ENCODE data around the gene SLC27A3. TPM values are rescaled to one million over a fixed set of nuclear protein-coding genes. Genes with fewer than 3 reads are reported as not detected.
"Not testable (repeated sequence)": the region's sequence is repeated elsewhere in the genome, so short reads cannot be mapped to it uniquely, and the experiment has no call there.

SLC27A3 gene
- total RNA-seq, 1 experiment from 2014 or later: 0.74 TPM

DNA sequence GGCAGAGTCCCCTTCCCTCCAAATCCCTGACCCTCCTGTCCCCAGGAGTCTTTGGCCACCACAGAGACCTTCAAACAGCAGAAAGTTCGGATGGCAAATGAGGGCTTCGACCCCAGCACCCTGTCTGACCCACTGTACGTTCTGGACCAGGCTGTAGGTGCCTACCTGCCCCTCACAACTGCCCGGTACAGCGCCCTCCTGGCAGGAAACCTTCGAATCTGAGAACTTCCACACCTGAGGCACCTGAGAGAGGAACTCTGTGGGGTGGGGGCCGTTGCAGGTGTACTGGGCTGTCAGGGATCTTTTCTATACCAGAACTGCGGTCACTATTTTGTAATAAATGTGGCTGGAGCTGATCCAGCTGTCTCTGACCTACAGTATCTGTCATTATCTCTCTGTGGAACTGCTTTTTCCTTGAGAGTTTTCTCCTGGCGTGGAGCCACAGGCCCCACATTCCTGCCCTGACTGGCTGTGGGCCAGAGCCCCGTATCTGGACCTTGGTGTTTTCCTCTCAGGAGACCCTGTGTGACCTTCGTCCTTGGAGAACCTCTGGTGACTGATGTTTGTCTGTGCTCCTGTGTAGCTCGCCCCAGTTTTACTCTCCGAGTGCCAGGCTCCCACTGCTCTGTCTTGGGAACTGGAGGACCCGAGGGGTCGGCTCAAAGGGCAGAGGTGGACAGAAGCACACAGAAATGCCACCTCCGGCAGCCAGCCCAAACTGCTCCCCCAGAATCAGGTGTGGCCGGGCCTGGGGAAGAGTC lies 4.8 kb downstream of the SLC27A3 start:
- no peak for DNase-seq (ENCODE audit: low read depth)

DNA sequence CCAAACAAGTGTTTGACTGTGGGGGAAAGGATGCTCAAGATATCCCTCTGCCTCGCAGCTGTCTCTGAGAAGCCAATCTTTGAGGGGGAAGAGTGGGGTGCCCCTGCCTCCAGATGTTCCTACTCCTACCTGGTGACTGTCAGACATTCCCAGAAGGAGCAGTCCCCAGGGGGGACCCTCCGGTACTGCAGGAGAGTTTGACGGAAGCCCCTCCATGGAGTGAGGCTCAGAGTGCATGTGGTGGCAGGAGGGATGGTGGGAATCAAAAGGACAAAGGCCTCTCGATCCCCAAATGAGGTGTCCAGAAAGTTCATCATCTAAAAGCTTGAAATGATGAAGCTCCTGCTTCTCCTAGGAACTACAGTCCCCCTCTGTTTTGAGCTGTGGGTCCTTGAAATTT lies 5.3 kb downstream of the SLC27A3 start:
- DNase-seq (ENCODE audit: low read depth): no peak

DNA sequence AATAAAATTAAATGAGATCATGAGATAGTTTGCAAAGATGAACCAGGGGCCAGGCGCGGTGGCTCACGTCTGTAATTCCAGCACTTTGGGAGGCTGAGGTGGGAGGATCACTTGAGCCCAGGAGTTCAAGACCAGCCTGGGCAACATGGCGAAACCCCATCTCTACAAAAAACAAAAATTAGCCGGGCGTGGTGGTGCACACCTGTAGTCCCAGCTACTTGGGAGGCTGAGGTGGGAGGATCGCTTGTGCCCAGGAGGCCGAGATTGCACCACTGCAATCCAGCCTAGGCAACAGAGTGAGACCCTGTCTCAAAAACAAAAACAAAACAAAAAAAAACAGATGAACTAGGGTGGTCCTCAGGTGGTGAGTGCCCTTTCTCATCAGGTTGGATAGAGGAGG lies 7.4 kb downstream of the SLC27A3 start:
- DNase-seq (ENCODE audit: low read depth): not testable (repeated sequence)

DNA sequence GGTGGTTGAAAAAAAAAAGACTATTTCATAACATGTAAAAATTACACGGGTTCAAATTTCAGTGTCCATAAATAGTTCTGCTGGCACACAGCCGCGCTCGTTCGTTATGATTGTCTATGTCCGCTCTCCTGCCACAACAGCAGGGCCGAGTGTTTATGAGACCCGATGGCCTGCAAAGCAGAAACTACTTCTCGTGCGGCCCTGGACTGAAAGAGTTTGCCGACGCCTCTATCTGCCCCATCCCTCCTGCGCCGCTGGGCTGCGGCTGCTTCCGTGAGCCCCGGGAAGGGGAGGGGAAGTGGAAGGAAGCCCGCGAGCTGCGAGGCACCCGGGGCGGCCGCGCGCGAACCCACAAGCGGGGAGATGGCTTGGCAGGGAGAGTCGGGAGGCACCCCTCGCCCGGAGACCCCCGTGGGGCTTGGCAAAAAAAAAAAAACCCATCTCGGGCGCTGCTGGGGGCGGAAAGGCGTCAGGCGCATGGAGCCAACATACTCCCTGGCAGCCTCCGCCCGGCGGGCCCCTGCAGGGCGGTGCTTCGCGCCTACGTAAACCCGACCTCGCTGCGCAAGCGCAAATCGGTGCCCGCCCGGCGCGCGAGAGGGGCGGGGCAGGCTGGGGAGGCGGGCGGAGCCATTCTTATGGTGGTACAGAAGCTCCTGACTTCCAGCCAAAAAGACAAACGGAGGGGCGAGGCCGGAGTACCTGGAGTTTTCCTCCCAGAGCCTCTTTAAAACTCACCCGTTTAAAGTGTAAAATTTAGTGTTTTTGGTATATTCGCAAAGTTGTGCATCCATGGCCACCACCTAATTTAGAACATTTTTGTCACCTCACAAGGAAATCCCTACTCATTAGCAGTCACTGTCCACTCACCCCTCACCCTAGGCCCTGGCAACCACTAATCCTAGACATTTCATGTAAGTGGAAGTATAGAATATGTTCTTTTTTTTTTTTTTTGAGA lies 8.3 kb downstream of the SLC27A3 start:
- DNase-seq (ENCODE audit: low read depth): peak; percentile 86

DNA sequence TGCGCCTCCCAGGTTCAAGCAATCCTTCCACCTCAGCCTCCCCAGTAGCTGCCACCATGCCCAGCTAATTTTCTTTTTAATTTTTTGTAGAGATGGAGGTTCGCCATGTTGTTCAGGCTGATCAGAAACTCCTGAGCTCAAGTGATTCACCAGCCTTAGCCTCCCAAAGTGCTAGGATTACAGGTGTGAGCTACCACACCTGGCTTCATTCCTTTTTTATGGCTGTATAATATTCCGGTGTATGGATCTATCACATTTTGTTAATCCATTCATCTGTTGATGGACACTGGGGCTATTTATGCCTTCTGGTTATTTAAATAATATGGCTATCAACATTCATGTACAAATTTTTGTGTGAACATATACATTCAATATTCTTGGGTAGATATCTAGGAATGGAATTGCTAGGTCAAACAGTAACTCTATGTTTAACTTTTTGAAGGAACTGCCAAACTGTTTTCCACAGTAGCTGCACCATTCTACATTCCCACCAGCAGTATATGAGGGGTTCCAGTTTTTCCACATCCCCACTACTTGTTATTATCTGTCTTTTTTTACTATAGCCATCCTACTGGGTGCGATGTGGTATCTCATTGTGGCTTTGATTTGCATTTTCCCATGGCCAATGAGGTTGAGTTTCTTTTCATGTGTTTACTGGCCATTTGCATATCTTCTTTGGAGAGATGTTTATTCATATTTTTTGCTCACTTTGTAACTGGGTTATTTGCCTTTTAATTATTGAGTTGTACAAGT lies 11.0 kb downstream of the SLC27A3 start:
- DNase-seq (ENCODE audit: low read depth): no peak

DNA sequence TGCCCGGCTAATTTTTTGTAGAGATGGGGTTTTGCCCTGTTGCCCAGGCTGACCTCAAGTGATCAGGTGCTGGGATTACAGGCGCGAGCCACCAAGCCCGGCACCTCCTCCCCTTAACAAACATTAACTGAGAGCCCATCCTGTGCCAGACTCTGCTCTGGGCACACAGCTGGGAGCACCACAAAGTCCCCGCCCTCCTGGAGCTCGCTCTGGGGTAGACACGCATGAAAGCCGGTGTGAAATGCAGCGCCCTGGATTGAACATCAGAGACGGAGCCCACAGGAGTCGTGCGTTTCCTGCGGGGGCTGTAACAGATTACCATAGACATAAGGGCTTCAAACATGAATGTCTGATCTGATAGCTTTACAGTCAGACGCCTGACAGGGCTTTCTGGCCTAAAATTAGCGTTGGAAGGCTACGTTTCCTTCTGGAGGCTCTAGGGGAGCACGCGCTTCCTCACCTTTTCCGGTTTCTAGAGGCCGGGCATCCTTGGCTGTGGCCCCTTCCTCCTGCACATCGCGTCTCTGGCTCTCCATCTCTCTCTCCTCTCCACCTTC lies 14.3 kb downstream of the SLC27A3 start:
- DNase-seq (ENCODE audit: low read depth): no peak

DNA sequence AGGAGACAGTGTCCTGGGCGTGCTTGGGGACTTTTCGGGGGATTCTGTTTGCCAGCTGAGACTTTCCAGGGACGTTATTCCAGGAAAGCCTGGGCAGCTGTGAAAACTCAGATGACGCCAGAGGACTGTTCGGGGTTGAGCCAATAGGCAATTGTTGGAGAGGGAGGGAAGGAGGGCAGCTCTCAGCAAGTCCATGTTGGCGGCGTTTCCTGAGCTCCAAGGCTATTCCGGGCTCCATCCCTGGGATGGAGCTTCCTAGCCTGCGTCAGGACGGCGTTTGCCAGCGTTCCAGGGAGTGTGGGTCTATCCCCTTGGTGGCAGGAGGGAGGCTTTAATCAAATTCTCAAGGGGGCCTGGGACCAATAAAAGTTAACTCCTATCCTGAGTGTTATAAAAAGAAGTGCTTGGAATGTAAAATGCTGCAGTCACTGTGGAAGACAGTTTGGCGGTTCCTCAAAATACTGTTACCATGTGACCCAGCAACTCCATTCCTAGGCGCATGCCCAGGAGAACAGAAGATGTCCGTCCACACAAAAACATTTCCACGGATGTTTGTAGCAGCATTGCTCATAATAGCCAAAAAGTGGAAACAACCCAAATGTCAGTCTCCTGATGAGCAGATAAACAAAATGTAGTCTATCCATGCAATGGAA lies 15.2 kb downstream of the SLC27A3 start:
- DNase-seq (ENCODE audit: low read depth): no peak

DNA sequence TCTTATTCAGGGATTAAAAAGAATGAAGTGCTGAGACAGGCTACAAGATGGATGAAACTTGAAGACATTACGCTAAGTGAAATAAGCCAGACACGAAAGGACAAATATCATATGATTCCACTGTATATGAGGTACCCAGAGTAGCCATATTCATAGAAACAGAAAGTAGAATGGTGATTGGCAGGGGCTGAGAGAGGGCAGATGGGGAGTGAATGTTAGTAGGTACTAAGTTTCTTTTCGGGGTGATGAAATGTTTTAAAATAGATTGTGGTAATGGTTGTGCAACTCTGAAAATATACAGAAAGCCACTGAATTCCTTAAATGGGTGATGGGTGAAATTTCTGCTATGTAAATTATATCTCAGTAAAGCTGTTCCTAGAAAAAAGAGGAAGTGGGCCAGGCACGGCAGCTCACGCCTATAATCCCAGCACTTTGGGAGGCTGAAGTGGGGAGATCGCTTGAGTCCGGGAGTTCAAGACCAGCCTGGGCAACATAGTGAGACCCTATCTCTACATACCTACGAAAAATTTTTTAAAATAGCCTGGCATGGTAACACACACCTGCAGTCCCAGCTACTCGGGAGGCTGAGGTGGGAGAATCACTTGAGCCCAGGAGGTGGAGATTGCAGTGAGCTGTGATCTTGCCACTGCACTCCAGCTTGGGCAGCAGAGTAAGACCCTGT lies 15.9 kb downstream of the SLC27A3 start:
- peak; percentile 69 for DNase-seq (ENCODE audit: low read depth)

DNA sequence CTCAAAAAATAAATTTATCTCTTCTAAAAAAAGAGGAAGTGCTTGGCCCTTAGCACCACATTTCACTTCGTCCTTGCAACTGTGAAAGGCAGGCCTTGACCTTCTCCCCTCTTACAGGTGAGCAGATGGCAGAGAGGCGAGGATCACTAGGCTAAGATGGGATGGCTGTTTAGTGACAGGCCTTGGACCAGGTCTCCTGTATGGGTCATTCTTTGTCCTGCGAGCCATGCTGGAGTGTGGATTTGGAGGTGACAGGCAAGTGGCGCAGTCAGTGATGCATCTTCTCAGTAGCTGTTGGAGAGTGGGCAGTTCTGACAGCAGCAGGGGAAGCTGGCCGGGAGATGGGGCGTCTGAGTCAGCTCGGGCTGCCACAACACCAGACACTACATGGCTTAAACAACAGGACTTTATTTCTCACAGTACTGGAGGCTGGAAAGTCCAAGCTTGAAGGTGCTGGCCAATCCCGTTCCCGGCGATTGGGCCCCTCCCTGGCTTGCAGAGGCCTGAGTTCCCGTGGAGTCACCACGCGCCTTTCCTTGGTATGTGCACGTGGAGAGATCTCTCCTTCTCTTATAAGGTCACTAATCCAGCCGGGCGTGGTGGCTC lies 16.5 kb downstream of the SLC27A3 start:
- peak; percentile 78 for DNase-seq (ENCODE audit: low read depth)

DNA sequence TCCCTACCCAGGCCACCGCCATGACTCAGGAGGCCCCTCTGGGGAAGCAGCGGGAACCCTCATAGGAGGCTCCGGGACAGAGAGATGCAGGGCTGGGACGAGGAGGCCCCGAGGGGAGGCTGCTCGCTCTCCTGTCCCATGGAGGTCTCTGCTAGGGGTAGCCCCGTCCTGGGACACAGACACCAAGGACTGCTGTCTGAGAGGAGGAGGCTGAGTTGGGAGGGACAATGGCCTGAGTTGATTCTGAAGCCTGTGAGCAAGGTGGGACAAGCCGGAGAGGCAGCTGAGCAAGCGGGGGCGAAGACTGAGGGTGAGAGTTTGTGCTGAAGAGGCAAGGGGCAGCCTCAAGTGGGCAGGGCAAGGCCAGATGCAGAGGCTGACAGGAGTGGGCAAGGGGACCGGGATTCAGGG lies 17.4 kb downstream of the SLC27A3 start:
- DNase-seq (ENCODE audit: low read depth): no peak

DNA sequence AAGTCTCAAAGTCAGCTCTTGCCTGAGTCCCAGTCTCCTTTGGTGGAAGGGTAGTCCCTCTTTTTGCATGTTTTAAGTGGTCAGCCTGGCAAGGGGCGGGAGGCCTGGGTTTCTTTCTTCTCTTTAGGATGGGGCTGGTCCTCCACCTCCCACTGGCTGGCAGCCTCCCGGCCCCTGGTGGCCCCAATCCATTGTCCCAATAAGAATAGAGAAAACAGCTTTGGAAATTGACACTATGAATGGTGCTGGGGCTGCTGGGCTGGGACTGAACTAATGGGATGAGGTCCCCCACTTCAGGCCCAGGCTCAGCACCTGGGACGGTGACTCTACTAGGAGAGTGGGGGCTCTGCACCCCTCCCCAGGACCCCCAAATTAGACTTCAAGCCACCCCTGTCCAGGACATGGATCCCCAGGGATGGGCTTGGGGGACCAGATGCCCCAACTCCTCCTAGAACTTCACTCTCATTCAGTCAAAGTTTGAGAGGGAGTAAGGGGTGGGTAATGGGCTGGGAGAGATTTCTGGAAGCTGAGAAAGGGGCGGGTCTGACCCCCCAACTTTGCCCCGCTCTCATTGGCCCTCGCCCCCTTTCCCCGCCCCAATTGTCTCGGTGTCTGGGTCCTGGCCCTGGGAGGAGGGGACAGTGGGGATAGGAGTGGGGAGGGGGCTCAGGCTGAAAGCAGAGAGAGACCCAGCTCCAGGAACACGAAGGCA lies 18.2 kb downstream of the SLC27A3 start:
- no peak for DNase-seq (ENCODE audit: low read depth)

DNA sequence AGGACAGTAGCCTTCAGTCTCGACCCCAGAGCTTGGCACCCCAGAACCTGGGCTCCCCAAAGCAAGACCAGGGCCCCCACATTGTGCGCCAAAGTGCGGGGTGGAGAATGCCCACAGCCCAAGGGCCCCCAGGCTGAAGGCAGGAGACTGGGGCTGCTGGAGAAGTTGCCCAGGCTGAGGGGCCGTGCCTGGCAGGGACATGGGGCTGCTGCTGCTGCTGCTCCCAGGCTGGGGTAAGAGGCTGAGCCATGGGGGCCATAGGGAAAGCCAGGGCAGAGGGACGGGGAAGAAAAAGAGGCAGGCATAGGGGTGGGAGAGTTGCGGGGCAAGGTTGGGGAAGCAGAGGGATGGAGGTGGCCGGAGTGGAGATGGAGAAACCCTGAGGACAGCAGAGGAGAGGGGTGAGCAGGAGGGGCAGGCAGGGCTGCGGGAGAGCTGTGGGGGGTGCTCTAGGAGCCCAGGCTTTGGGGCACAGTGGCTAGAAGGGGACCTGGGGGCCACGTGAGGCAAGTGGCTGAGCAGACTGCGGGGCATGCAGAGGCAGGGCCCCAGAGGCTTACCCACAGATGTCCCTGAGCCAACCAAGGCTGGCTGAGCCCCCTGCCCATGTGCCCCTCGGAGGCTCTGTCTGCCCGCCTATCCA lies 18.9 kb downstream of the SLC27A3 start:
- no peak for DNase-seq (ENCODE audit: low read depth)

DNA sequence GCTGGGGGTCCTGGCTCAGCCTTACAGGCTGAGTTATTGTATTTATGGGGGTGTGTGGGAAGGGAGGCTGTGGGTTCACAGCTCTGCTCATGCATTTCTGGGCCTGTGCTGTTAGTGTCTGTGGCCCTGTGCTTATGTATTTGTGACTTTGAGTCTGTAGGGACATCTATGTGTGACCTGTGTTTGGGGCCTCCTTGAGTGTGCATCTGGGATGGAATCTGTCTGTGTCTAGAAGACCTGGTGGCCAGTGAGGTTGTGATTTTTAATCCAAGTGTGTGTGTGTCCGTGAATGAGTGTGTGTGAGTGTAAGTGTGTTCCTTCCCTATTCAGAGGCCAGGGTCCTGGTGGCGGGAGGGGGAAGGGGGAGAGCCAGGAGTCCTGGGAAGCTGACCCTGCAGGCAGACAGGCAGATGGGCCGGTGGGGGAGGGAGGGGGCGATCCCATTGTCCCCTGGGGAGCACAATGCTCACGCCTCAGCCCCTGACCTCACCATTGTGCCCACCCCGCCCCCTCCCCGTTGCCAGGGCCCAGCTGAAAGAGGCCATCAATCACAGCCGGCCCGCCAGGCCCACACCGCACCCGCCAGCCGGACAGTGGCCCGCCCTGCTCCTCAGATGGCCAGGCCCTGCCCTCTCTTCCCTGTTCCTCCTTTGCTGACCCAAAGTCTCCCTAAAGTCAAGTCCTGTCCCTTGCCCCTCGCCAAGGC lies 19.6 kb downstream of the SLC27A3 start:
- DNase-seq (ENCODE audit: low read depth): no peak

DNA sequence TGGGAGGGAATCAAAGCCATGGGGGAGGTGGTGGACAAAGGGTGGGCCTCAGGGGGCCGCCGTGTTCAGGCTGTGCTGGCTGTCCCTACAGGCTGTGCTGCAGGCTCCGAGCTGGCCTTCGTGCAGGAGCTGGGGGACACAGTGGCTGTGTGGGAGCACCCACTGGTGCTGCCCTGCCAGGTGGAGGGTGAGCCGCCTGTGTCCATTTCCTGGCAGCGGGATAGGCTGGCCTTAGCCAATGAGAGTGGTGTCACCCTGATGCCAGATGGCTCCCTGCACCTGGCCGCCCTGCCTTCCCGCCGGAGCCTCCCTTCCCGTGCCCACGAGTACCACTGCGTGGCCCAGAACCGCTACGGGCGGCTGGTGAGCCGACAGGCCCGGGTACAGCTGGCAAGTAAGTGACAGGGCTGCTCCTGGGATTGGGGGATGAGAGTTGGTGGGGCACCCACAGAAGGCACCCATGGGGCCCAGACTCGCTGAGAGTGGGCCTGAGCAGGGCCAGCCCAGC lies 20.2 kb downstream of the SLC27A3 start:
- no peak for DNase-seq (ENCODE audit: low read depth)

DNA sequence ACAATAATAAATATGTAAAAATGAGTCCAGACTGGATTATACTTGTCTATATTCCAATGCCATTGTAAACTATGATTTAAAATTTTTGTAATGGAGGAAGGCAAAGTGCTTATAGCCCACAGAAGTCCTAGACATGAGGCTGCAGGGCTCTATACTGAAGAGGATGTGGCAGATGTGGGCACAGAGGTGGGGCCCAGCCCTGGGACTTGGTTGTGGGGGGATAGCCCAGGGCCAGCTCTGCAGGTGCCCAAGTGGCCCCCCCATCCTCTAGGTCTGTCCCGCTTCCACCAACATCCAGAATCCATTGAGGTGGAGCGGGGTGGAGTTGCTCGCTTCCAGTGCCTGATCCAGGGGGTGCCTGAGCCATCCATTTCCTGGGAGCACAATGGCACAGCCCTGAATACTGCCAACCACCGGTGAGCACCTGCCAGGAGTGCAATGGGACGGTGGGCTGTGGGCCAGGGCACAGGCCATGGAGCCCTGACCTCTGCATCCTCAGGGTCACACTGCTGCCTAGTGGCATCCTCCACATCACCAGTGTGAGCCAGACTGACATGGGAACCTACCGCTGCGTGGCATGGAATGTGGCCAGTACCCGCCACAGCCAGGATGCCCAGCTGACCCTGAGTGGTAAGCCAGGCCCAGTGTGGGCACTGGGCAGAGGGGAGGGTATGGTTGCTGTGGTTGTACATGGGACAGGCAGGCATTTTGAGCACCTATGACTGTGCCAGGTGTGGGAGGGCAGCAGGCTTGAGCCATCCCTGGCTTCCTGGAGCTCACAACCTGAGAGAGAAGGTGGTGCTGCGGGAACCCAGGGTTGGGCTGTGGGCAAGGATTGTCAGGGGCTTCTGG lies 21.0 kb downstream of the SLC27A3 start:
- no peak for DNase-seq (ENCODE audit: low read depth)

DNA sequence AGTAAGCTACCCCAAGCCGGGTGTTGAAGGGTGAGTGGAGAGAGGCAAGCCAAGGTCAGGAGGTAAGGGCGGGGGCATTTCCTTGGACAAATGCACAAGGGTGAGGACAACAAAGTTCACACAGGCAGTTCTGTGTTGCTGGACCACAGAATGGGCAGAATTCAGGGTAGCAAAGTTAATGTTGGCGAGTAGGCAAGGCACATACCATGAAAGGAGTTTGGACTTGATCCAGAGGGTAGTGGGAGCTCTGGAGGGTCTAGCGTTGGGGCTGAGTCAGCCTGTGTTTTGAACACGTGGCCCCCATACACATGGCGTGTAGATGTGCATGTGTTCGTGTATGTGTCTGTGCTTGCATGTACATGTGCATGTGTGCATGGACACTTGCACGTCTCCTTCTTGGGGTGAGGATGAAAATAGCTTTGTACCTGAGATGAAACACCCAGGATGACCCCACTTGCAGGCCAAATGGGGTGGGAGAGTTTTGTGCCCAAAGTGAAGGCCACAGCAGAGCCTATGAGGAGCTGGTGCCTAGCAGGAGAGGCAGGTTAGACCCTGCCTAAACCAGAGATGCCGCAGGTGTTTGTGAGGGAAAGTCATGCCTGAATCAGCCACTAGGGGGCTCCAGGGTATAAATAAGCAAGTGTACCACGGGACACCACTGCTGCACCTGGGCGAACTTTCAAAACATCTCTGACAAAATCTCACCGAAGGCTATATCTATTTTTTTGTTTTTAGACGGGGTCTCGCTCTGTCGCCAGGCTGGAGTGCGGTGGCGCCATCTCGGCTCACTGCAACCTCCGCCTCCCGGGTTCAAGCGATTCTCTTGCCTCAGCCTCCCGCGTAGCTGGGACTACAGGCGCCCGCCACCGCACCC lies 21.8 kb downstream of the SLC27A3 start:
- peak; percentile 50 for DNase-seq (ENCODE audit: low read depth)
